Epithelial cell of esophagus (primary cell): Measurements from ENCODE around the gene INTS3.
A peak's percentile ranks its signal among the peaks of the same experiment; 100 is the strongest.

ENCODE experiments used
- DNase-seq: peaks from one replicate; pipeline ENCODE4 v3.0.0; 2010; ENCODE audit warnings: low read depth
- H3K4me3 ChIP-seq: 2 replicates; pipeline ENCODE4 v1.5.1; 2011; ENCODE audit warnings: mild to moderate bottlenecking, low read length, control low read depth
- CTCF ChIP-seq: IDR thresholded peaks from 2 replicates; pipeline ENCODE4 v1.5.1; 2011; ENCODE audit warnings: low read depth, mild to moderate bottlenecking, low read length, control low read depth, inconsistent platforms; ENCODE audit not compliant: insufficient read depth; ENCODE audit errors: missing control alignments

INTS3 gene

GRCh38 chr1:153693466-153693865 lies 34.4 kb upstream of the INTS3 start:
- no peak for TF ChIP-seq CTCF
- no peak overlapping the region for H3K4me3 ChIP-seq
- no peak for DNase-seq

- DNase-seq: no peak
- TF ChIP-seq CTCF: no peak
- H3K4me3 ChIP-seq: no peak overlapping the region
Observed at GRCh38 chr1:153696741-153697140, 31.1 kb upstream of the INTS3 start.

GRCh38 chr1:153697191-153698019 lies 30.4 kb upstream of the INTS3 start:
- TF ChIP-seq CTCF: no peak
- DNase-seq: peak; percentile 20
- H3K4me3 ChIP-seq: no peak overlapping the region

GRCh38 chr1:153698020-153698922 lies 29.6 kb upstream of the INTS3 start:
- DNase-seq: no peak
- TF ChIP-seq CTCF: no peak

GRCh38 chr1:153698923-153699714 lies 28.7 kb upstream of the INTS3 start:
- DNase-seq: peak; percentile 71

More at GRCh38 chr1:153698020-153698922, 29.6 kb upstream of the INTS3 start:
- H3K4me3 ChIP-seq: no peak overlapping the region

More at GRCh38 chr1:153698923-153699714, 28.7 kb upstream of the INTS3 start:
- no peak for TF ChIP-seq CTCF
- no peak overlapping the region for H3K4me3 ChIP-seq
